Activated naive CD4-positive, alpha-beta T cell treated with anti-CD3 and anti-CD28 coated beads for 36 hours (primary cell): ENCODE data around the gene AOAH. TPM values are rescaled to one million over a fixed set of nuclear protein-coding genes. Genes with fewer than 3 reads are reported as not detected.

Experiments
- CTCF ChIA-PET: fragments of 350-600 bp; sonication (Branson Sonifier 250); formaldehyde crosslinking; loops from one replicate; lab custom pipeline; 2021; ENCODE audit warnings: antibody characterized with exemption; lab: Charles Lee
- DNase-seq: peaks from one replicate; pipeline ENCODE4 v3.0.0-alpha.2; 2020
- H3K27ac Mint-ChIP-seq: one replicate; pipeline ENCODE4 v1.8.0; 2021; ENCODE audit warnings: mild to moderate bottlenecking, mixed read lengths
- H3K27me3 Mint-ChIP-seq: one replicate; pipeline ENCODE4 v1.8.0; 2021; ENCODE audit warnings: low read depth, mixed read lengths
- H3K36me3 Mint-ChIP-seq: one replicate; pipeline ENCODE4 v1.8.0; 2021; ENCODE audit warnings: low read depth, mixed read lengths
- H3K4me1 Mint-ChIP-seq: one replicate; pipeline ENCODE4 v1.8.0; 2021; ENCODE audit warnings: low read depth, mixed read lengths
- H3K4me3 Mint-ChIP-seq: one replicate; pipeline ENCODE4 v1.8.0; 2021; ENCODE audit warnings: mild to moderate bottlenecking, moderate library complexity, mixed read lengths
- H3K9me3 Mint-ChIP-seq: one replicate; pipeline ENCODE4 v1.8.0; 2021; ENCODE audit warnings: mixed read lengths
- intact Hi-C: fragments of 100-400 bp; cut with micrococcal nuclease; formaldehyde crosslinking; loops from one replicate; pipeline ENCODE4 v1.15.1; 2023
- total RNA-seq, 2 experiments: library from RNA; stranded (reverse); gene quantifications; one replicate each; pipeline ENCODE4 v1.2.3, GENCODE V29; 2021

AOAH gene
- total RNA-seq, 2 experiments from 2014 or later = 0.67 to 1.2 TPM

GRCh38 chr7:36684954-36685353 is 39.3 kb downstream of the AOAH start:
- Mint-ChIP-seq H3K4me1 (peaks cover 45% of the 10 kb centered on the region), H3K9me3 (no peaks in the 10 kb centered on the region), H3K27me3 (no peaks in the 10 kb centered on the region), H3K36me3 (no peaks in the 10 kb centered on the region), H3K4me3 (no peak overlapping the region), H3K27ac (no peak overlapping the region)
- DNase-seq = no peak
- intact Hi-C loops = no loop called here
- CTCF ChIA-PET = interaction anchor here (0.8 to 1.2 kb wide), 2 partner anchors 13 to 41 kb away, joined by 3 read pairs; no protein-coding TSS in a partner anchor

GRCh38 chr7:36683695-36684357 is 40.5 kb downstream of the AOAH start:
- CTCF ChIA-PET = interaction anchor here (3.6 kb wide), 1 partner anchor 13 kb away, joined by 19 read pairs; no protein-coding TSS in a partner anchor
- no peak for DNase-seq
- Mint-ChIP-seq H3K4me1 (peaks cover 41% of the 10 kb centered on the region), H3K27me3 (no peaks in the 10 kb centered on the region), H3K9me3 (no peaks in the 10 kb centered on the region), H3K36me3 (no peaks in the 10 kb centered on the region), H3K4me3 (no peak overlapping the region), H3K27ac (no peak overlapping the region)
- intact Hi-C loops = no loop called here

DNA sequence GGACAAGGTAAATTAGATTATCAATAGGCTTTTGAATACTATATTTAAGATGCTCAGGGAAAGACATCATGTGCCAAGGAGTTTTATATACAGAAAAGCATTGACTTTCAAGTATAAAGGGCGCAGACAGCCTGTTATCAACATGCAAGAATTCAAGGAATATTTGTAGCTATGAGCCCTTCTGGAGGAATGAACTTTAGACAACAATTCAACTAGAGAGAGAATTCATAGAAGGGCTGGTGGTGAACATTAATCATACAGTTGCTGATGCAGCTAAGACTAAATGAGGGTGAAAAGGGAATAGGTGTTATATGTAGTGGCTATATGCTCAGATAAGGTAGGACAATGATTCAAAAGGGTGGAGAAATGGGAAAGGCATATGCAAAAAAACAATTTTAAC is 41.2 kb downstream of the AOAH start:
- H3K27ac Mint-ChIP-seq = no peak overlapping the region

GRCh38 chr7:36682102-36682501 is 42.2 kb downstream of the AOAH start:
- no peaks in the 10 kb centered on the region for H3K36me3 Mint-ChIP-seq
- intact Hi-C loops = no loop called here
- DNase-seq = no peak
- H3K4me3 Mint-ChIP-seq = no peak overlapping the region
- H3K9me3 Mint-ChIP-seq = no peaks in the 10 kb centered on the region
- peaks cover 55% of the 10 kb centered on the region for H3K4me1 Mint-ChIP-seq
- H3K27me3 Mint-ChIP-seq = no peaks in the 10 kb centered on the region
- CTCF ChIA-PET = interaction anchor here (0.7 to 3.6 kb wide), 5 partner anchors 12 to 500 kb away, joined by 3 to 19 read pairs (median 3); no protein-coding TSS in a partner anchor
- no peak overlapping the region for H3K27ac Mint-ChIP-seq

More for the DNA sequence above, 41.2 kb downstream of the AOAH start:
- H3K4me1 Mint-ChIP-seq = peaks cover 48% of the 10 kb centered on the region
- no peaks in the 10 kb centered on the region for H3K36me3 Mint-ChIP-seq
- CTCF ChIA-PET = interaction anchor here (3.6 kb wide), 1 partner anchor 13 kb away, joined by 19 read pairs; no protein-coding TSS in a partner anchor
- no peaks in the 10 kb centered on the region for H3K9me3 Mint-ChIP-seq
- no peak for DNase-seq
- H3K4me3 Mint-ChIP-seq = no peak overlapping the region
- H3K27me3 Mint-ChIP-seq = no peaks in the 10 kb centered on the region
- intact Hi-C loops = no loop called here

- intact Hi-C loops = loop anchor here (1.0 to 5.0 kb wide), 10 partner anchors 29 to 674 kb away; partner anchors contain the start of gene AOAH
- CTCF ChIA-PET = interaction anchor here (1.0 to 1.6 kb wide), 8 partner anchors 9 to 504 kb away, joined by 3 to 6 read pairs (median 3); no protein-coding TSS in a partner anchor
- Mint-ChIP-seq H3K27me3 (peaks cover 2% of the 10 kb centered on the region), H3K27ac (peak overlapping the region; percentile 57), H3K4me3 (peak overlapping the region; percentile 31), H3K4me1 (peaks cover 38% of the 10 kb centered on the region), H3K36me3 (no peaks in the 10 kb centered on the region), H3K9me3 (no peaks in the 10 kb centered on the region)
- peak; percentile 79 for DNase-seq
Observed at GRCh38 chr7:36677769-36678437, 46.4 kb downstream of the AOAH start.

GRCh38 chr7:36673703-36674102 is 50.6 kb downstream of the AOAH start:
- no peak overlapping the region for H3K27ac Mint-ChIP-seq
- CTCF ChIA-PET = interaction anchor here (1.2 to 6.5 kb wide), 3 partner anchors 184 to 508 kb away, joined by 4 to 101 read pairs (median 6); no protein-coding TSS in a partner anchor
- no peaks in the 10 kb centered on the region for H3K36me3 Mint-ChIP-seq
- H3K4me3 Mint-ChIP-seq = no peak overlapping the region
- DNase-seq = no peak
- H3K27me3 Mint-ChIP-seq = peaks cover 2% of the 10 kb centered on the region
- H3K4me1 Mint-ChIP-seq = peaks cover 41% of the 10 kb centered on the region
- intact Hi-C loops = no loop called here
- no peaks in the 10 kb centered on the region for H3K9me3 Mint-ChIP-seq

DNA sequence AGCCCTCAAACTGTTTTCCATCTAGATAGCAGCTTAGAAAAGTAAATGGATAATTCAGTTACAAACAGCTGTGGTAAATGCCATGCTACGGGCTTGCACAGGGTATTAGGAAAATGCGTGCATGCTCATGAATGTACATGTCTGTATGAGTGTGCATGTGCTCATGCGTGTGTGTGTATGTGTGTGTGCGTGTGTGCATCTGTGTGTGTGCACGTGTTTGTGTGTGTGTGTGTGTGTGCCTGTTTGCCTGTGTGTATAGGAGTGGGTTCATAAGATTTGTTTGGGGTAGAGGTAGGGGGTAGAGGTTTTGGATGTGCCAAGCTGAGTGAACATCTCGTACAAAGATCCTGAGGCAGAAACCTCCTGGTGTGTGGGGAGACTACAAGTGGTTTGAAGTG is 52.9 kb downstream of the AOAH start:
- no peak overlapping the region for H3K4me3 Mint-ChIP-seq
- no peak overlapping the region for H3K27ac Mint-ChIP-seq
- H3K36me3 Mint-ChIP-seq = no peaks in the 10 kb centered on the region
- peaks cover 2% of the 10 kb centered on the region for H3K27me3 Mint-ChIP-seq
- CTCF ChIA-PET = interaction anchor here (0.6 to 6.5 kb wide), 32 partner anchors 10 to 510 kb away, joined by 3 to 101 read pairs (median 4); no protein-coding TSS in a partner anchor
- no peaks in the 10 kb centered on the region for H3K9me3 Mint-ChIP-seq
- H3K4me1 Mint-ChIP-seq = peaks cover 31% of the 10 kb centered on the region
- intact Hi-C loops = loop anchor here (1.0 to 2.0 kb wide), 5 partner anchors 184 to 527 kb away; a partner anchor contains a TSS
- DNase-seq = no peak

DNA sequence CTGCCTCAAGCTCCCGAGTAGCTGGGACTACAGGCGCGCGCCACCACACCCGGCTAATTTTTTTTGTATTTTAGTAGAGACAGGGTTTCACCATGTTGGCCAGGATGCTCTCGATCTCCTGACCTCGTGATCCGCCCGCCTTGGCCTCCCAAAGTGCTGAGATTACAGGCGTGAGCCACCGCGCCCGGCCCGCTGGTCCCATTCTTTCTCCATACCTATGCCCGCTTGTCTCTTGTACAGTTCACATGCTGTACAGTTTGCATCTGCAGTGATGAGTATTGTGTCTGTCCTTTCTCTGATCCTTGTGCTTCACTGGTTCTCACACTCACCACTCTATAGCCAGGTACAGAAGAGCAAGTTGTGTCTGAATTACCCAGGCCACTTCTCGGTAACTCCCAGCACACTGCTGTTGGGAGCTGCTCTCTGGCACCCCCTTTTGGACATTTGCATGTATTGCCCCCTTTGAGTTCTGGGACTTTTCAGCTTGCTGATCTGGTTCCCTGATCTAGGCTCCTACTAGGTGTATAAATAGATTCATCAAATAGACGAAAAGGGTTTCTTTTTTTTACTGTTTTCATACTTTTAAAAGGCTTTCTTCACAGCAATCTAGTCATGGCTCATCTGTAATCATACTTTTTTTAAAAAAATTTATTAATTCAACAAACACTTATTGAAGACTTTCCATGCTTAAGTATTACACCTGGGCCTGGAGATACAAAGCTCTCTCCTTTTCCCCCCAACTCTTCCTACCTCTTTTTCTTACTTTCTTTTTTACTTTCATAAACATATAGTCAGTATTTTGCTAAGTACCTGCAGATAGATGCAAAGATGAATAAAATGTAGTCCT is 53.5 kb downstream of the AOAH start:
- intact Hi-C loops = loop anchor here (1.0 to 2.0 kb wide), 5 partner anchors 184 to 528 kb away; a partner anchor contains a TSS
- CTCF ChIA-PET = interaction anchor here (0.6 to 6.5 kb wide), 39 partner anchors 8 to 511 kb away, joined by 3 to 101 read pairs (median 4); no protein-coding TSS in a partner anchor
- Mint-ChIP-seq H3K9me3 (no peaks in the 10 kb centered on the region), H3K4me3 (no peak overlapping the region), H3K27me3 (peaks cover 2% of the 10 kb centered on the region), H3K4me1 (peaks cover 29% of the 10 kb centered on the region), H3K27ac (no peak overlapping the region), H3K36me3 (no peaks in the 10 kb centered on the region)
- peak; percentile 85 for DNase-seq

DNA sequence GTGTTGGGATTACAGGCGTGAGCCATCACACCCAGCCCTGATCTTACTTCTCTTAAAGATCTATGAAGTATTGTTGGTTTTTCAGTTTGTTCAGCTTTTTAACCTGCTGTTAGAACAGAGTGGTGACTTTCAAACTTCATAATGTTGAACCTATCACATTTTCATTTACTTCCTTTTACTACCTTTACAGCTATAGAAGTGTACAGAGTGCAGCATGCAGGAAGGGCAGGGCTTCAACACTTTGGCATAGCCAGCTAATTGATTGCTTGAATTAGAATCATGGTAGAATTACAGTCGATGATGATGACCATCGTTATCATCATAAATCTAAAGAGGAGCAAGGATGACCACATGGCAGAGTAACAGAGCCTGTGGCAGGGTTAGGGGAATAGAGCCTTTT is 55.5 kb downstream of the AOAH start:
- no peak overlapping the region for H3K4me3 Mint-ChIP-seq
- intact Hi-C loops = loop anchor here (1.0 kb wide), 1 partner anchor 67 kb away; no protein-coding TSS in a partner anchor
- no peaks in the 10 kb centered on the region for H3K9me3 Mint-ChIP-seq
- no peak for DNase-seq
- H3K27ac Mint-ChIP-seq = no peak overlapping the region
- no peaks in the 10 kb centered on the region for H3K27me3 Mint-ChIP-seq
- CTCF ChIA-PET = interaction anchor here (0.7 to 6.5 kb wide), 3 partner anchors 65 to 227 kb away, joined by 3 to 101 read pairs (median 5); no protein-coding TSS in a partner anchor
- no peaks in the 10 kb centered on the region for H3K36me3 Mint-ChIP-seq
- peaks cover 26% of the 10 kb centered on the region for H3K4me1 Mint-ChIP-seq

GRCh38 chr7:36668080-36668479 is 56.2 kb downstream of the AOAH start:
- Mint-ChIP-seq H3K27me3 (no peaks in the 10 kb centered on the region), H3K36me3 (no peaks in the 10 kb centered on the region), H3K27ac (no peak overlapping the region), H3K4me3 (no peak overlapping the region), H3K9me3 (no peaks in the 10 kb centered on the region), H3K4me1 (peaks cover 26% of the 10 kb centered on the region)
- DNase-seq = no peak
- intact Hi-C loops = no loop called here
- CTCF ChIA-PET = interaction anchor here (0.7 to 6.5 kb wide), 4 partner anchors 65 to 311 kb away, joined by 3 to 101 read pairs (median 4); no protein-coding TSS in a partner anchor

DNA sequence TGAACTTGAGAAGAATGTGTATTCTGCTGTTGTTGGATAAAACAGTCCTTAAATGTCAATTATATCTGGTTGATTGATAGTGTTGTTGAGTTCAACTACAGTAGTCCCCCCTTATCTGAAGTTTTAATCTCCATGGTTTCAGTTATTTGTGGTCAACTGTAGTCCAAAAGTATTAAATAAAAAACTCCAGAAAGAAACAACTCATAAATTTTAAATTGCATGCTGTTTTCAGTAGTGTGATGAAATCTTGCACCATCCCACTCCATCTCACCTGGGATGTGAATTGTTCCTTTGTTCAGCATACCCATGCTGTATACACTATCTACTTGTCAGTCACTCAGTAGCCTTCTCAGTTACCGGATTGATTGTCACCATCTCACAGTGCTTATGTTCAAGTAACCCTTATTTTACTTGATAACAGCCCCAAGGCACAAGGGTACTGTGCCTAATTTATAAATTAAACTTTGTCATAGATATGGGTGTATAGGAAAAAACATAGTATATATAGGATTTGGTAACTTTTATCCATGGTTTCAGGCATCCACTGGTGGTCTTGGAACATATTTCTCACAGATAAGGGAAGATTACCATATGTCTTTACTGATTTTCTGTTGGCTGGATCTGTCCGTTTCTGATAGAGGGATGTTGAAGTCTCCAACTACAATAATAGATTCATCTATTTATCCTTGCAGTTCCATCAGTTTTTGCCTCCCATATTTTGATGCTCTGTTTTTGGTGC is 57.1 kb downstream of the AOAH start:
- H3K27me3 Mint-ChIP-seq = no peaks in the 10 kb centered on the region
- H3K4me1 Mint-ChIP-seq = peaks cover 26% of the 10 kb centered on the region
- CTCF ChIA-PET = interaction anchor here (1.0 kb wide), 1 partner anchor 312 kb away, joined by 3 read pairs; no protein-coding TSS in a partner anchor
- no peaks in the 10 kb centered on the region for H3K9me3 Mint-ChIP-seq
- H3K4me3 Mint-ChIP-seq = no peak overlapping the region
- no peak for DNase-seq
- H3K36me3 Mint-ChIP-seq = no peaks in the 10 kb centered on the region
- intact Hi-C loops = no loop called here
- H3K27ac Mint-ChIP-seq = no peak overlapping the region
